GM19372 (cell line): ENCODE data around the gene SF3B6.

Experiments
- ATAC-seq: cut with Tn5 transposase; IDR thresholded peaks from one replicate; pipeline ENCODE4 v1.9.1; 2021; ENCODE audit warnings: mild to moderate bottlenecking, low read depth, moderate library complexity; ENCODE audit not compliant: unreplicated experiment

SF3B6 gene

GRCh38 chr2:24022324-24022974 lies 53.7 kb downstream of the SF3B6 start:
- ATAC-seq: no peak

DNA sequence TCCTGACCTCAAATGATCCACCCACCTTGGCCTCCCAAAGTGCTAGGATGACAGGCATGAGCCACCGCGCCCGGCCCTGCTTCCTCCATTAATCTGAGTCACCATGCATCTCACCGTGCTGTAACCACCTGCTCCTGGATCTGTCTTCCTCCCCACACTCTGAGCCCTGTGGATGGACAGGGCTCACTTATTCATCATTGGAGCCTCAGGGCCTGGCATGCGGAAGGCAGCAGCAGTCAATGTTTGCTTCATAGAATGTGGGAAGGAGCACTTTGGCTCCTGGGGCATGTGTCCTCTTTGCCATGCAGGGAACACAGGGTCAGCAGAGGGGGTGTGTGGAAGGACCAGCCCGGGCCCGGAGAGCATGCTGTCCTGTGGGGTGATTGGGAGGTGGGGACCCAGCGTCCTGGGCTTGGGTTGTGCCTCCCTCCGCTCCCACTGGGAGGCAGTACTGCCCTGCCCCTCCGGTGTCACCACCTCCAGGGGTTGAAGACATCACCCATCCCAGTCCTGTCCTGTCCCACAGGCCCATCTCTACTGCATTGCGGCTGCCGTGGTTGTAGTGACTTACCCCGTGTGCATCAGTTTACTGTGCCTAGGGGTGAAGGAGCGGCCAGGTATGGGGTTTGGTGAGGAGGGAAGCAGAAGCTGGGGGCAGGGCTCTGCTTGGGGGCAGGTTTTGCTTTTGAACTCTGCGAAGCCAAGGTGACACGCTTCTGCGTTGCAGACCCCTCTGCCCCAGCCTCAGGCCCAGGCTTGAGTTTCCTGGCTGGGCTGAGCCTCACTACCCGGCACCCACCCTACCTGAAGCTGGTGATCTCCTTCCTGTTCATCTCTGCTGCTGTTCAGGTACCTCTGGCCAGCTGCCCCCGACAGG lies 54.8 kb downstream of the SF3B6 start:
- no peak for ATAC-seq

GRCh38 chr2:24020244-24020643 lies 55.9 kb downstream of the SF3B6 start:
- no peak for ATAC-seq

DNA sequence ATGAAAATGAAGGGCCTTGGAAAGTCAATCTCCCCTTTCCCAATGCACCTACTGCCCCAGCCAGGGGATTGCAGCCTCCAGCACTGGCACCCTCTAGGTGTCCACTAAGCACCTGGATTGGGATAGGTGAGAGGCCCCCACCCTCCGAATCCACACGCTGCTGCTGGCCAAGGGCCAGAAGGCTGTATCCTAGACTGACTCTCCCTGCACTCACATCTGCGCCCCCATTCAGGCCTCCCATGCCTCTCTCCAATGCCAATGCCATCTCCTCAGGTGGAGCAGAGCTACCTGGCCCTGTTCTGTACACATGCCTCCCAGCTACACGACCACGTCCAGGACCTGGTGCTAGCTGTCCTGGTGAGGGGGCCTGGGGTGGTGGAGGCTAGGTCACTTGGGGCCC lies 56.4 kb downstream of the SF3B6 start:
- ATAC-seq: no peak

DNA sequence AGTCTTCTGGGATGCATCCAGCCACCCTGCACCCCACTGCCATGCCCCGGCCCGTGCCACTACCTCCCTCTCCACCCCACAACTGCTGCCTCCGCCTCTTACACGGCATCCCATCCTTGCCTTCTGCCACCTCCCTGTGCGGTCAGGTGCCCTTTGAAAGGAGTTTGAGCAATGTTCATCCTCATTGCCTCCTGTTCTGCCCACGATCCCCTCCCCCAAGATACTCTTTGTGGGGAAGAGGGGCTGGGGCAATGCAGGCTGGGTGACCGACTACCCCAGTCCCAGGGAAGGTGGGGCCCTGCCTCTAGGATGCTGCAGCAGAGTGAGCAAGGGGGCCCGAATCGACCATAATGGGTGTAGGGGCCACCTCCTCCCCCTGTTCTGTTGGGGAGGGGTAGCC lies 57.9 kb downstream of the SF3B6 start:
- no peak for ATAC-seq

DNA sequence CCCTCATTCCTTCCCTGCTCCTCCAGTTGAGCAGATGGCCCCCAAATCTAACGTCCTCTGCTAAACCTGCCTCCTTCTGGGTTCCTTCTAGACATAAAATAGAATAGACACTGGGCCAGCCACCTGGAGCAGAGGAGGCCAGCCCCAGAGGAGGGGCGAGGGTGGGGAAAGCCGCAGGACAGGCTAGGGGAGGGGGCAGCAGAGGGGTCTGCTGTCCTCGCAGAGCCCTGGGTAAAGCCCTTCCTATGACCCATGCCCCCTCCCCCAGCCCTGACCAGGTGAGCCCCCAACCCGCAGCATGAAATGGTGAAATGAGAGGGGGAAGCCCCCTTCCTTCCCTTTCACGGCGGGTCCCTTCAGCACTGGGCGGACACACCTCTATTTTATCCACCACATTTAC lies 58.4 kb downstream of the SF3B6 start:
- ATAC-seq: no peak
